ES-I3 (cell line): Measurements from ENCODE around the gene TFB2M.

ENCODE experiments used
- H3K36me3 ChIP-seq: 2 replicates; pipeline ENCODE4 v1.6.1; 2013; ENCODE audit warnings: mild to moderate bottlenecking, low read length, control low read depth, moderate library complexity; ENCODE audit not compliant: insufficient read depth
- H3K4me1 ChIP-seq: 2 replicates; pipeline ENCODE4 v1.6.1; 2013; ENCODE audit warnings: mild to moderate bottlenecking, control low read depth, low read length; ENCODE audit not compliant: insufficient read depth
- H3K9ac ChIP-seq: 2 replicates; pipeline ENCODE4 v1.6.1; 2013; ENCODE audit warnings: low read depth, mild to moderate bottlenecking, low read length, moderate library complexity
- H3K9me3 ChIP-seq: 2 replicates; pipeline ENCODE4 v1.6.1; 2013; ENCODE audit warnings: mild to moderate bottlenecking, low read length, moderate library complexity; ENCODE audit not compliant: control insufficient read depth, insufficient read depth

TFB2M gene

DNA sequence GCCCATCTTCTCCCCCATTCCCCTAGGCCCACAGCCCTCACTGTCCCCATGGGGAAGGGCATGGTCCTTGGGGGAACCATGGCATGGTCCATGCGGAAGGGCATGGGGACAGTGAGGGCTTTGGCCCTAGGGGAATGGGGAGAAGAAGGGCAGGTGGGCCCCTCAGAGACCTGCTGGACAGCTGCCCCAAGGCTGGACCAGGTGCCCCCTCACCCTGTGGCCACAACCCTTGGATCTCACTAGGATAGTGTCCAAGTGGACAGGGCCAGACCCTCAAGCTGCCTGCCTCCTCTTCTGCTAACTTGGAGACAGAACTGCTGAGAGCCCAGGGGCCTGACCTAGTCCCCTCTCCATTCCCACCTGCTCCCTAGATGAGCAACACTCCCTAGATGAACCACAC is 46.5 kb downstream of the TFB2M start:
- H3K9me3 ChIP-seq, result no peaks in the 10 kb centered on the region
- no peaks in the 10 kb centered on the region for H3K4me1 ChIP-seq
- H3K9ac ChIP-seq, result no peak overlapping the region

DNA sequence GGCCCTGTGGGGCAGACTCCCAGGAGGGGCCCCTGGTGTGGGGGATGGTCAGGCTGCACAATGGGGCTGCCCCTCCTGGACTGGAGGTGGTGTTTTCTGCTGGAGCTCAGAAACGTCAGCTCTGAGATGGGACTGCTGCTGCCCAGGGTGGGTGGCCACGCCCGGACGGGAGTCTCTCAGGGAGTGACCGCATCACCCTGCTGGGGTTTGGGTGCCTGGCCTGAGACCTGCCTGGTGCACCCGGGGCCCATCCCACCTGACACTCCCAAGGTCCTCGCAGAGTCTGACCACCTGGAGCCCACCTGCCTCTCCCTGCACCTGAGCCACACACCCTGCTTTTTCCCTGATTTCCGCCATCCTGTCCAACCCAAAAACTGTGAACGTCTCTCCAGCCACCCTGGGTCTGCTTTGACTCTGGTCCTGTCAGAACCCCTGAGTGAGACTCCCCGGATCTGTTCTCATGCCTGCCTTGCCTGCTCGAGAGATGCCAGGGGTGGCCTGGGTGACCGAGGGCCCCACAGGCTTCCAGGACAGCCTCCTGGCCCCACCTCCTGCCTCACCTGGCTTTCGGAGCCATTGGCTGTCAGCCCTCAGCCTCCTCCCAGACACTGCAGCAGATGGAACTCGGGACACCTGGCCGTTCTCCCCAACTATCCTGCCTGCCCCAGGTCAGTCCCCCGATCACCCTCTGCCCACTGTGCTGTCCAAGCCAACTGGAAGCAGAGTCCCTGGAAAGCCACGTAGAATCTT is 47.4 kb downstream of the TFB2M start:
- peaks cover 5% of the 10 kb centered on the region for H3K9me3 ChIP-seq
- H3K9ac ChIP-seq, result no peak overlapping the region
- H3K4me1 ChIP-seq, result no peaks in the 10 kb centered on the region
- no peaks in the 10 kb centered on the region for H3K36me3 ChIP-seq

More for the DNA sequence above, 46.5 kb downstream of the TFB2M start:
- no peaks in the 10 kb centered on the region for H3K36me3 ChIP-seq

GRCh38 chr1:246517391-246517790 is 48.7 kb downstream of the TFB2M start:
- H3K9me3 ChIP-seq, result peaks cover 5% of the 10 kb centered on the region

DNA sequence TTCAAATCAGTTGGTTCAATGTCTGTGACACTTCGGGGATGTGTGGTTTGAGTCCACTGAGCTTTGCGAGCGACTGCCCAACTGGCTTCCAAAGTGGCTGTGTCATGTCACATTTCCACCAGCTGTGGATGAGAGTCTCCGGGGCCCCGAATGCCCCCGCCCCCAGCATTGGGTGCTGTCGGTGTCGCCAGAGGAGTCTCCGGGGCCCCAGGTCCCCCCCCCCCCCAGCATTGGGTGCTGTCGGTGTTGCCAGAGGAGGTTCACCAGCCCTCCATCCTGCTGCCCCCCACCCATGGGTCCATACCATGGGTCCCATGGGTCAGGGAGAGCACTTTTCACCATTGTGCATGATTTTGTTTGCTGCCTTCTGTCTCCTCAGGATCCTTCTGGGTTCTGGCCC is 49.9 kb downstream of the TFB2M start:
- Histone ChIP-seq H3K9me3 (peaks cover 5% of the 10 kb centered on the region), H3K4me1 (no peaks in the 10 kb centered on the region), H3K9ac (no peak overlapping the region), H3K36me3 (no peaks in the 10 kb centered on the region)

More at GRCh38 chr1:246517391-246517790, 48.7 kb downstream of the TFB2M start:
- Histone ChIP-seq H3K4me1 (no peaks in the 10 kb centered on the region), H3K36me3 (no peaks in the 10 kb centered on the region), H3K9ac (no peak overlapping the region)

- Histone ChIP-seq H3K9me3 (peaks cover 5% of the 10 kb centered on the region), H3K36me3 (no peaks in the 10 kb centered on the region), H3K4me1 (no peaks in the 10 kb centered on the region), H3K9ac (no peak overlapping the region)
These were observed 50.6 kb downstream of the TFB2M start for GRCh38 chr1:246515390-246516005.

DNA sequence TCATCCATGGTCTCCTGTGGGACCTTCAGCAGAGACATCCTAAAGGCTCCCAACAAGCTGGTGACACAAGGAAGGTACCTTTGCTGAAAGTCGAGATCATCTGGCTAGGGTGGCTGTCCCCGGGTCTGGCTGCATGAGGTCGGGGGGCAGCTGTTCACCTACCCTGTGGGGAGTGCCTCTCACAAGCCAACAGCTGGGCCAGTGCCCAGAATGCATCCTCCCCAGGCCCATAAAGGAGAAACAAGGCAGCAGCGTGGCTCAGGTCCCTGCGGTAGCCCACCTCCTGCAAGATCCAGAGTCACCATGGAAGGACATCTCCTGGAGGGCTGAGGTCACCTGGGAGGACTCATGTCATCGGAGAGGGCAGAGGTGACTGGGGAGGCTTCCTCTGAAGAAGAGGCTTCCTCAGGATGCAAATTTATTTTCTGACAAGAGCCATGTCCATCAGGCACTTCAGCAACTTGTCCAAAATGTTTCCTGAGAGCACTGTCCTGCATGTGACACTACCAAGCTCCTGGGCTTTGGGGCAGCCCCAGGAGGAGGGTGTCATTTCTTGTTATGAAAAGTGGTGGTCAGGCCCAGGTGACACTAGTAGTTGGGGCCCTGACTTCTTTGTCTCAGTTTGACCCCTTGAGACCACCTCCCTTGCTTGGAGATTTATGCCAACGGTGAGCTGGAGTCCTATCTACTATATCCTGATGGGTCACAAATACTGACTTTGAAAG is 52.3 kb downstream of the TFB2M start:
- Histone ChIP-seq H3K9ac (no peak overlapping the region), H3K36me3 (no peaks in the 10 kb centered on the region), H3K9me3 (peaks cover 5% of the 10 kb centered on the region), H3K4me1 (no peaks in the 10 kb centered on the region)

DNA sequence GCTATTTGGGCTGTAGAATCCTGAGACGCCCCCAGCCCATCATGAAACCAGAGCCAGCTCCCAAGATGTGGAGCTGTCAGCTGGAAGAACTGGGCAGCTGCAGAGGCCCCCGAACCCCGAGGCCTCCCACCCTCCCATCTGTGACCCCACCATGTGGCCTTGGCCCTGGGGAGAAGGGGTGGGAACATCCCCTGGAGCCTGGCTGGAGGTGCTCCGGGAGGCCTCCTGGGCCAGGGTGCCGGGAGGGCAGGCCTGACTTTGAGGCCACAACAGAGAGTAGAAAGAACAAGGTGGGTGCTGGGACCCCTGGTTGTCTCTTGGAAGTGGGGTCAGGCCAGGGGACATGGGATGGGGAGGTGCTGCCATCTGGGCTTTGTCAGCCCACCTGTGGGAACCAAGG is 53.0 kb downstream of the TFB2M start:
- H3K36me3 ChIP-seq, result no peaks in the 10 kb centered on the region
- peaks cover 5% of the 10 kb centered on the region for H3K9me3 ChIP-seq
- H3K9ac ChIP-seq, result no peak overlapping the region
- no peaks in the 10 kb centered on the region for H3K4me1 ChIP-seq

- no peaks in the 10 kb centered on the region for H3K36me3 ChIP-seq
- peaks cover 5% of the 10 kb centered on the region for H3K9me3 ChIP-seq
These were observed 53.4 kb downstream of the TFB2M start for GRCh38 chr1:246512635-246513034.

DNA sequence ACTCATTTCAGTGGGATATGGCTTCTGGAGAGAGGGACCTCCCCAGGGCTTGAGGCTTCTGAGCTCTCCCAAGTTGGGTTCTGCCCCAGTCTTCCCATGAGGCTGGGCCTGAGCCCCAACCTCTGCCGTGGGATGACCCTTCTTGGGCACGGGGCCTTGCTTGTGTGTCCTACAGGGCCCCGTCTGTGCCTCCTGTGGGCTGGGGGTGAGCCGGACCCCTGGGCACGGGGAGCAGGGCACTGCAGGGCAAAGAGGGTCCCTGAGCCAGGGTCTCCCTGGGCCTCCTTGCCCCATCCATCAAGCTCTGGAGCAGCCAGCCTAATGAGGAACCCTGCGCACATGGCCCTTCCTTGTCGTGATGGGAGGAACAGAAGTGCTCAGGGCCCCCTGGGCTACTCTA is 53.8 kb downstream of the TFB2M start:
- Histone ChIP-seq H3K36me3 (no peaks in the 10 kb centered on the region), H3K4me1 (no peaks in the 10 kb centered on the region; the same call in 1 of the 2 replicates), H3K9me3 (peaks cover 5% of the 10 kb centered on the region), H3K9ac (no peak overlapping the region)

More at GRCh38 chr1:246512635-246513034, 53.4 kb downstream of the TFB2M start:
- Histone ChIP-seq H3K9ac (no peak overlapping the region), H3K4me1 (no peaks in the 10 kb centered on the region)

DNA sequence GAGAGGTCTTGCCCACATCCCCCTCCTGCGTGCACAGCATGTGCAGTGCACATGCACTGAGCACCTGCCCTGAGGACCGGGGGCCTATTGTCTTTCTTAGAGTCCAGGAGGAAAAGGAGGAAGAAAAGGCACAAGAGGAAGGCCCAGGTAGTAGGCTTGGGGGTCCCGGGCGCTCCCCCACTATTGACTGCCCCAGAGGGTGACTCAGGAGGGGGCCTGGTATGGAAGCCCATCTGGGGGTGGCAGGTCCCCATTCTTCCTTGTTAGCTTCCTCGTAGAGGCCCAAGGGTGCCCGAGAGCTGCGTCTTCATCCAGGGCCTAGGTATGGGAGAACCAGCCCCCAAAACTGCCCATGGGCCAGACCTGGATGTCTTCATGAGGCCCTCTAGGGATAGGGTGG is 54.9 kb downstream of the TFB2M start:
- Histone ChIP-seq H3K36me3 (no peaks in the 10 kb centered on the region), H3K9ac (no peak overlapping the region), H3K9me3 (peaks cover 5% of the 10 kb centered on the region), H3K4me1 (no peaks in the 10 kb centered on the region; the same call in 1 of the 2 replicates)

- H3K9me3 ChIP-seq, result peaks cover 5% of the 10 kb centered on the region
- H3K36me3 ChIP-seq, result no peaks in the 10 kb centered on the region
- H3K9ac ChIP-seq, result no peak overlapping the region
- no peaks in the 10 kb centered on the region; the same call in 1 of the 2 replicates for H3K4me1 ChIP-seq
These were observed 55.7 kb downstream of the TFB2M start for GRCh38 chr1:246510147-246511030.

- H3K4me1 ChIP-seq, result no peaks in the 10 kb centered on the region; the same call in 1 of the 2 replicates
- H3K36me3 ChIP-seq, result no peaks in the 10 kb centered on the region
- H3K9me3 ChIP-seq, result peaks cover 3% of the 10 kb centered on the region
- no peak overlapping the region for H3K9ac ChIP-seq
These were observed 57.0 kb downstream of the TFB2M start for GRCh38 chr1:246508897-246509688.

- no peaks in the 10 kb centered on the region; the same call in 1 of the 2 replicates for H3K4me1 ChIP-seq
- H3K36me3 ChIP-seq, result no peaks in the 10 kb centered on the region
- no peaks in the 10 kb centered on the region for H3K9me3 ChIP-seq
- H3K9ac ChIP-seq, result peak within 1 kb of the TSS; percentile 80; the same call in 1 of the 2 replicates
These were observed 59.2 kb downstream of the TFB2M start, which contains the start of gene SMYD3 for GRCh38 chr1:246506674-246507481. Gene SMYD3, minus strand, starts transcription at chr1:246507279.
